ENCODE measurements around the gene AKAP7.

Gene AKAP7

DNA sequence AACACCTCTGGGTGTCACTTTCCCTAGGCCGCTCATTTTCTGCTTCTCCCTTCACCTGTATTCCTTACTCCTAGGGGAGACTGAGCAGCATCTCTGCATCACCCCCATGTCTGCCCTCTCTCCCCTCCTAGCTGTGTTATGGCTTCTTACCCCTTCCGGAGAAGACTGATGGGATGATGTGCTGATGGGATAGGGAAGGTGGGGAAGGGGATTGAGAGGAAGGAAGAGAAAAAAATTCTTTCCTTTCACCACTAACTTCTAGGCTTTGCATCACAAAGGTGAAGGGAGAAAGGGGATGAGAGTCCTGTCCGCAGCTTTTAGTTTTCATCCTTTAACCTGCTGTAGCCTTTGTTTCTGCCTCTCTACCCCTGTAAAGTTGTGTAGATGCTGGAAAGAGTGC lies 26.7 kb downstream of the AKAP7 start:
- H3K4me1 ChIP-seq (ENCODE audit: control insufficient read depth in 1 of 2, insufficient read depth in 2 of 2, low read length in 2 of 2), result no peaks in the 10 kb centered on the region
- H3K9ac ChIP-seq (ENCODE audit: low read depth in 1 of 2, low read length in 2 of 2), result no peak overlapping the region
- H3K4me3 ChIP-seq (ENCODE audit: low read depth in 1 of 2, low read length in 2 of 2), result no peak overlapping the region
- no peak overlapping the region for H3K27ac ChIP-seq (ENCODE audit: low read depth, low read length)
- no peaks in the 10 kb centered on the region for H3K27me3 ChIP-seq (ENCODE audit: control insufficient read depth in 1 of 2, insufficient read depth in 2 of 2, low read length in 2 of 2)
- H3K9me3 ChIP-seq (ENCODE audit: control insufficient read depth in 1 of 2, low read length in 2 of 2), result no peaks in the 10 kb centered on the region
- peaks cover 0 to 10% of the 10 kb centered on the region in 2 donors for H3K36me3 ChIP-seq (ENCODE audit: control insufficient read depth in 1 of 2, insufficient read depth in 2 of 2, low read length in 2 of 2)

GRCh38 chr6:131163886-131164285 lies 28.6 kb downstream of the AKAP7 start:
- Histone ChIP-seq H3K9ac (ENCODE audit: low read depth in 1 of 2, low read length in 2 of 2) (no peak overlapping the region), H3K4me1 (ENCODE audit: control insufficient read depth in 1 of 2, insufficient read depth in 2 of 2, low read length in 2 of 2) (no peaks in the 10 kb centered on the region), H3K27ac (ENCODE audit: low read depth, low read length) (no peak overlapping the region), H3K4me3 (ENCODE audit: low read depth in 1 of 2, low read length in 2 of 2) (no peak overlapping the region), H3K27me3 (ENCODE audit: control insufficient read depth in 1 of 2, insufficient read depth in 2 of 2, low read length in 2 of 2) (no peaks in the 10 kb centered on the region), H3K36me3 (ENCODE audit: control insufficient read depth in 1 of 2, insufficient read depth in 2 of 2, low read length in 2 of 2) (peaks cover 0 to 10% of the 10 kb centered on the region in 2 donors), H3K9me3 (ENCODE audit: control insufficient read depth in 1 of 2, low read length in 2 of 2) (no peaks in the 10 kb centered on the region)

DNA sequence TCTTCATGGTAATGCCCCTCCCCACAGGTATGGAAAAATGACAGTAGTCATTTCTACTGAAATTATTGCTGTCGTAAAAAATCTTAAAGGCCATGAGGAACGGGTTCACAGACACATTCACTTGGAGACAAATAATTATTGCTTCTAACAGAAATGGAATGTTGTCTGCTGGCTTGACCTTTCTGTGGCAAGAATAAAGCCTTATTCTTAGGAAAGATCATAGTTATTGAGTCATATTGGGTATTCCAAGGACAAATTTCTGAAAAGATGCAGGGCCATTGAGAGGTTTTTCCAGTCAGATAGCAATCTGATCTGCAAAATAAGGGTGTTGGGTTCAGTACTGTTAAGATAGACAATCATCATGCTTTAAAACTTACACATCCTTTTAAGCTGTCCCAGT lies 29.2 kb downstream of the AKAP7 start:
- no peak overlapping the region for H3K27ac ChIP-seq (ENCODE audit: low read depth, low read length)
- H3K9ac ChIP-seq (ENCODE audit: low read depth in 1 of 2, low read length in 2 of 2), result no peak overlapping the region
- H3K4me1 ChIP-seq (ENCODE audit: control insufficient read depth in 1 of 2, insufficient read depth in 2 of 2, low read length in 2 of 2), result no peaks in the 10 kb centered on the region
- H3K36me3 ChIP-seq (ENCODE audit: control insufficient read depth in 1 of 2, insufficient read depth in 2 of 2, low read length in 2 of 2), result peaks cover 0 to 13% of the 10 kb centered on the region in 2 donors
- H3K9me3 ChIP-seq (ENCODE audit: control insufficient read depth in 1 of 2, low read length in 2 of 2), result no peaks in the 10 kb centered on the region
- no peaks in the 10 kb centered on the region for H3K27me3 ChIP-seq (ENCODE audit: control insufficient read depth in 1 of 2, insufficient read depth in 2 of 2, low read length in 2 of 2)
- no peak overlapping the region for H3K4me3 ChIP-seq (ENCODE audit: low read depth in 1 of 2, low read length in 2 of 2)

DNA sequence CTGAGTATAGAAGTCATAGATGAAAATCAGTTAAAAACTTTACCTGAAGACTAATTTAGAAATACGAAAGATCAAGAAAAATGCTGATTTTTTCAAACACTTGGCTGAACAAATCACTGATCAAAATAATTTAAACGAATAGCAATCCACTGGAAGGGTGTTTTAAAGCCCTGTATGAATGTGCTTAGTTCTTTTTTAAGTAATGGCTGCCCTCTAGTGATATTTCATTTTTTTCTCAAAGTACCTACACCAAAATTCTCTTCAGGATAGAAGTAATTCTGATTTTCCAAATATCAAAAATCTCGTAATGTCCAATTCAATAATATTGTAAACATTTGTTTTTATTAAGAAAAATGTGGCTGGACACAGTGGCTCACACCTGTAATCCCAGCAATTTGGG lies 32.5 kb downstream of the AKAP7 start:
- Histone ChIP-seq H3K4me1 (ENCODE audit: control insufficient read depth in 1 of 2, insufficient read depth in 2 of 2, low read length in 2 of 2) (no peaks in the 10 kb centered on the region), H3K36me3 (ENCODE audit: control insufficient read depth in 1 of 2, insufficient read depth in 2 of 2, low read length in 2 of 2) (peaks cover 0 to 14% of the 10 kb centered on the region in 2 donors), H3K9me3 (ENCODE audit: control insufficient read depth in 1 of 2, low read length in 2 of 2) (no peaks in the 10 kb centered on the region), H3K27me3 (ENCODE audit: control insufficient read depth in 1 of 2, insufficient read depth in 2 of 2, low read length in 2 of 2) (no peaks in the 10 kb centered on the region), H3K9ac (ENCODE audit: low read depth in 1 of 2, low read length in 2 of 2) (no peak overlapping the region), H3K4me3 (ENCODE audit: low read depth in 1 of 2, low read length in 2 of 2) (no peak overlapping the region), H3K27ac (ENCODE audit: low read depth, low read length) (no peak overlapping the region)

DNA sequence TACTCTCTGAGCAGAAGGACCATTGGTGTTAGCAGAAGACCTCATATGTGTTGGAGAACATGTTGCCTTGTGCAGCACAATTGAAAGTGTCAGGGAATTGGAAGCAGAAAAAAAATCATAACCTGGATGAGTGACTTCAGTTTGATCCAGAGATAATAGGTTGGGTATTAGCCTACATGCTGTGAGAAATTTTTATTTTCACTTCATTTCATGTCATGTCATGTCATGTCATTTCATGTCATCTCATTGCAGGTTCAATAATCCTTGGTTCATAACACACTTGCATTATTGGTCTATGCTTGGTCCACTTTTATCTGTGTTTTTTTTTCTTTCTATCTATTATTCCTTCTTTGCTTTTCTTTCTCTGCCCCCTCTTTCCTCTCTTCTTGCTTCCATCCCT lies 34.3 kb downstream of the AKAP7 start:
- no peak overlapping the region for H3K9ac ChIP-seq (ENCODE audit: low read depth in 1 of 2, low read length in 2 of 2)
- H3K27me3 ChIP-seq (ENCODE audit: control insufficient read depth in 1 of 2, insufficient read depth in 2 of 2, low read length in 2 of 2), result no peaks in the 10 kb centered on the region
- no peak overlapping the region for H3K27ac ChIP-seq (ENCODE audit: low read depth, low read length)
- H3K4me1 ChIP-seq (ENCODE audit: control insufficient read depth in 1 of 2, insufficient read depth in 2 of 2, low read length in 2 of 2), result no peaks in the 10 kb centered on the region
- peaks cover 0 to 12% of the 10 kb centered on the region in 2 donors for H3K36me3 ChIP-seq (ENCODE audit: control insufficient read depth in 1 of 2, insufficient read depth in 2 of 2, low read length in 2 of 2)
- no peaks in the 10 kb centered on the region for H3K9me3 ChIP-seq (ENCODE audit: control insufficient read depth in 1 of 2, low read length in 2 of 2)
- H3K4me3 ChIP-seq (ENCODE audit: low read depth in 1 of 2, low read length in 2 of 2), result no peak overlapping the region

GRCh38 chr6:131172222-131172621 lies 37.0 kb downstream of the AKAP7 start:
- H3K36me3 ChIP-seq (ENCODE audit: control insufficient read depth in 1 of 2, insufficient read depth in 2 of 2, low read length in 2 of 2), result peaks cover 0 to 4% of the 10 kb centered on the region in 2 donors
- no peak overlapping the region for H3K4me3 ChIP-seq (ENCODE audit: low read depth in 1 of 2, low read length in 2 of 2)
- H3K27me3 ChIP-seq (ENCODE audit: control insufficient read depth in 1 of 2, insufficient read depth in 2 of 2, low read length in 2 of 2), result no peaks in the 10 kb centered on the region
- no peak overlapping the region for H3K27ac ChIP-seq (ENCODE audit: low read depth, low read length)
- H3K9ac ChIP-seq (ENCODE audit: low read depth in 1 of 2, low read length in 2 of 2), result no peak overlapping the region
- no peaks in the 10 kb centered on the region for H3K4me1 ChIP-seq (ENCODE audit: control insufficient read depth in 1 of 2, insufficient read depth in 2 of 2, low read length in 2 of 2)
- no peaks in the 10 kb centered on the region for H3K9me3 ChIP-seq (ENCODE audit: control insufficient read depth in 1 of 2, low read length in 2 of 2)

DNA sequence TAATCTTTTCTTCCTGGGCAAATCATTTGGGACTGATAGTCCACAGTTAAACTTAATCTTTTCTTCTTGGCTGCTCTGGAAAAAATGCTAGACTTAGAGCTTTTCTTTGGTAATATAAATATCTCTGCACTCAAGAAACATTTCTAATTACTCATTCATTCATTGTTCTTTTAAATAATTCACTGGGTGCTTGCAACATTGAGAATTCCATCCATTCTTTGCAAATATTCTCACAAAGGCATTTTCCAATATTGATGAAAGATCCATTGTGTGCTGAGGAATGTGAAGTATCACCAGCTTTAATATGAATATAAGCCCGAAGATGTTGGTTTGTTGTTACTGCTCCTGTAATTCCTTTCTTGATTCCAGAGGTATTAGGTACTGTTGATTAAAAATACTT lies 38.4 kb downstream of the AKAP7 start:
- Histone ChIP-seq H3K4me1 (ENCODE audit: control insufficient read depth in 1 of 2, insufficient read depth in 2 of 2, low read length in 2 of 2) (no peaks in the 10 kb centered on the region), H3K36me3 (ENCODE audit: control insufficient read depth in 1 of 2, insufficient read depth in 2 of 2, low read length in 2 of 2) (peaks cover 0 to 9% of the 10 kb centered on the region in 2 donors), H3K27ac (ENCODE audit: low read depth, low read length) (no peak overlapping the region), H3K4me3 (ENCODE audit: low read depth in 1 of 2, low read length in 2 of 2) (no peak overlapping the region), H3K9ac (ENCODE audit: low read depth in 1 of 2, low read length in 2 of 2) (no peak overlapping the region), H3K27me3 (ENCODE audit: control insufficient read depth in 1 of 2, insufficient read depth in 2 of 2, low read length in 2 of 2) (no peaks in the 10 kb centered on the region), H3K9me3 (ENCODE audit: control insufficient read depth in 1 of 2, low read length in 2 of 2) (no peaks in the 10 kb centered on the region)

- H3K4me1 ChIP-seq (ENCODE audit: control insufficient read depth in 1 of 2, insufficient read depth in 2 of 2, low read length in 2 of 2), result no peaks in the 10 kb centered on the region
- no peaks in the 10 kb centered on the region for H3K27me3 ChIP-seq (ENCODE audit: control insufficient read depth in 1 of 2, insufficient read depth in 2 of 2, low read length in 2 of 2)
- H3K36me3 ChIP-seq (ENCODE audit: control insufficient read depth in 1 of 2, insufficient read depth in 2 of 2, low read length in 2 of 2), result peaks cover 0 to 5% of the 10 kb centered on the region in 2 donors
- H3K27ac ChIP-seq (ENCODE audit: low read depth, low read length), result no peak overlapping the region
- H3K9ac ChIP-seq (ENCODE audit: low read depth in 1 of 2, low read length in 2 of 2), result no peak overlapping the region
- H3K9me3 ChIP-seq (ENCODE audit: control insufficient read depth in 1 of 2, low read length in 2 of 2), result no peaks in the 10 kb centered on the region
- H3K4me3 ChIP-seq (ENCODE audit: low read depth in 1 of 2, low read length in 2 of 2), result no peak overlapping the region
These were observed 40.3 kb downstream of the AKAP7 start for GRCh38 chr6:131175564-131175963.

GRCh38 chr6:131177996-131178395 lies 42.7 kb downstream of the AKAP7 start:
- no peak overlapping the region for H3K4me3 ChIP-seq (ENCODE audit: low read depth in 1 of 2, low read length in 2 of 2)
- H3K9me3 ChIP-seq (ENCODE audit: control insufficient read depth in 1 of 2, low read length in 2 of 2), result no peaks in the 10 kb centered on the region
- H3K27ac ChIP-seq (ENCODE audit: low read depth, low read length), result no peak overlapping the region
- H3K36me3 ChIP-seq (ENCODE audit: control insufficient read depth in 1 of 2, insufficient read depth in 2 of 2, low read length in 2 of 2), result peaks cover 0 to 5% of the 10 kb centered on the region in 2 donors
- H3K9ac ChIP-seq (ENCODE audit: low read depth in 1 of 2, low read length in 2 of 2), result no peak overlapping the region
- no peaks in the 10 kb centered on the region for H3K27me3 ChIP-seq (ENCODE audit: control insufficient read depth in 1 of 2, insufficient read depth in 2 of 2, low read length in 2 of 2)
- H3K4me1 ChIP-seq (ENCODE audit: control insufficient read depth in 1 of 2, insufficient read depth in 2 of 2, low read length in 2 of 2), result no peaks in the 10 kb centered on the region

DNA sequence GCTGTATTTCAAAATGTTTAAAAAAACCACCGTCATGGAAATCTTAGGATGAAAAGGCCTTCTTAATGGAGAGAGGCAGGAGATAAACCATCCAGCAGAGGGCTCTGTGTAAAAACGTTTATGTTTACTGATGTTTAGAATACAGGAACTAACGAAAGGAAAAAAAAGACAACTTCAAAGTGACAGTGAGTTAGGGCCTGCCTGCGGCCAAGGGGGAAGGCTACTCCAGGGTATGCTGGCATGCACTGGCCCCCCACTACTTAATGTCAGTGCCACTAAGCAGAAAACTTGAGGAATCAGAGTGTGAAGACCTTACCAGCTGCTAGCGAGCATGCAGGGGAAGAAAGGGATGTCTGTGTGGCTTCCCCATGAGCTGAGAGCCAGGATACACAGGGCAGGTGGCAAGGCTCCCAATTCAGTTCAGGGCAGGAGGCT lies 47.7 kb downstream of the AKAP7 start:
- H3K27me3 ChIP-seq (ENCODE audit: control insufficient read depth in 1 of 2, insufficient read depth in 2 of 2, low read length in 2 of 2), result no peaks in the 10 kb centered on the region
- no peaks in the 10 kb centered on the region for H3K4me1 ChIP-seq (ENCODE audit: control insufficient read depth in 1 of 2, insufficient read depth in 2 of 2, low read length in 2 of 2)
- H3K4me3 ChIP-seq (ENCODE audit: low read depth in 1 of 2, low read length in 2 of 2), result no peak overlapping the region
- H3K9ac ChIP-seq (ENCODE audit: low read depth in 1 of 2, low read length in 2 of 2), result no peak overlapping the region
- H3K9me3 ChIP-seq (ENCODE audit: control insufficient read depth in 1 of 2, low read length in 2 of 2), result no peaks in the 10 kb centered on the region
- H3K27ac ChIP-seq (ENCODE audit: low read depth, low read length), result no peak overlapping the region
- H3K36me3 ChIP-seq (ENCODE audit: control insufficient read depth in 1 of 2, insufficient read depth in 2 of 2, low read length in 2 of 2), result peaks cover 0 to 11% of the 10 kb centered on the region in 2 donors
